Upper lobe of left lung (tissue), 6 donors: ENCODE results near the gene TAF4. TPM values are rescaled to one million over a fixed set of nuclear protein-coding genes. Genes with fewer than 3 reads are reported as not detected.
"Not testable (repeated sequence)": the region's sequence is repeated elsewhere in the genome, so short reads cannot be mapped to it uniquely, and the experiment has no call there.

Source experiments
- ATAC-seq, 2 donors: fragments of 200-7000 bp; cut with Tn5 transposase; one replicate each; pipeline ENCODE4 v1.9.1; 2022; ENCODE audit warnings: mild to moderate bottlenecking in 2 of 2, moderate library complexity in 2 of 2; ENCODE audit not compliant: low FRiP score in 2 of 2
- DNase-seq, 2 donors: peaks; one replicate each; pipeline ENCODE4 v3.0.0-alpha.2; 2019 to 2020
- H3K27ac ChIP-seq, 4 donors: fragments of 200-600 bp; sonication (generic); one replicate each; pipeline ENCODE4 v1.5.1; 2016 to 2019
- H3K27me3 ChIP-seq, 4 donors: fragments of 200-600 bp; sonication (generic); one replicate each; pipeline ENCODE4 v1.5.1; 2017 to 2019
- H3K36me3 ChIP-seq, 4 donors: fragments of 200-600 bp; sonication (generic); one replicate each; pipeline ENCODE4 v1.5.1; 2016 to 2019
- H3K4me1 ChIP-seq, 4 donors: fragments of 200-600 bp; sonication (generic); one replicate each; pipeline ENCODE4 v1.5.1; 2018 to 2019
- H3K4me3 ChIP-seq, 4 donors: fragments of 200-600 bp; sonication (generic); one replicate each; pipeline ENCODE4 v1.5.1; 2017 to 2019; ENCODE audit warnings: mild to moderate bottlenecking in 2 of 4, moderate library complexity in 1 of 4
- H3K9me3 ChIP-seq, 4 donors: fragments of 200-600 bp; sonication (generic); one replicate each; pipeline ENCODE4 v1.5.1; 2018 to 2019
- CTCF ChIP-seq, 6 experiments: fragments of 450-650 bp in 4 of 6; fragments of 200-600 bp in 2 of 6; sonication (generic) in 2 of 6; IDR thresholded peaks; one replicate each; pipeline ENCODE4 v1.5.1; 2016 to 2019; ENCODE audit warnings: antibody characterized with exemption in 6 of 6
- EP300 ChIP-seq, 4 donors: sonication (generic); formaldehyde crosslinking; IDR thresholded peaks; one replicate each; pipeline ENCODE4 v1.5.1; 2017; ENCODE audit warnings: antibody characterized with exemption in 4 of 4, control low read depth in 2 of 4
- POLR2A ChIP-seq, 4 donors: fragments of 450-650 bp; IDR thresholded peaks; one replicate each; pipeline ENCODE4 v1.5.1; 2016 to 2017; ENCODE audit warnings: antibody characterized with exemption in 4 of 4, mild to moderate bottlenecking in 2 of 4
- POLR2AphosphoS5 ChIP-seq, 2 donors: sonication (generic); formaldehyde crosslinking; IDR thresholded peaks; one replicate each; pipeline ENCODE4 v1.5.1; 2017; ENCODE audit warnings: antibody characterized with exemption in 2 of 2
- WGBS, 2 donors: methylation state at CpG; one replicate each; pipeline ENCODE4 v1.1.5; 2017 to 2018; 5-methylcytosine and 5-hydroxymethylcytosine counted together
- total RNA-seq, 6 donors: library from RNA; depleted of rRNA in 4 of 6; stranded (reverse); fragments of >200 nt in 4 of 6; gene quantifications; one replicate each; pipeline versions ENCODE4 v1.1.0 to v1.2.1, GENCODE V29; 2016 to 2021
- donor health status: DM: no; HTN: no; CAD: no; lungs with moderate emphysema.
- donor health status: DM: no; HTN: yes; CAD: no; lungs with severe emphysema.

Gene TAF4
- total RNA-seq, 6 donors from 2014 or later, result 13.0 to 44.0 (median 20.7) TPM

- H3K36me3 ChIP-seq, result peaks cover 9 to 53% (median 37%) of the 10 kb centered on the region in 4 donors
- DNase-seq, result no peak
- no peaks in the 10 kb centered on the region for H3K27me3 ChIP-seq
- 93 to 94% methylated on average over 26 to 27 of the region's 27 CpGs for WGBS, 2 donors
- no peak overlapping the region for H3K27ac ChIP-seq
- TF ChIP-seq POLR2A (IDR thresholded peaks at IDR 0.05) (no peak), POLR2AphosphoS5 (IDR thresholded peaks at IDR 0.05) (no peak), CTCF (IDR thresholded peaks at IDR 0.05) (no peak), EP300 (IDR thresholded peaks at IDR 0.05) (no peak)
- no peaks in the 10 kb centered on the region for H3K4me1 ChIP-seq
- no peaks in the 10 kb centered on the region for H3K9me3 ChIP-seq
- no peak for ATAC-seq
- H3K4me3 ChIP-seq, result no peak overlapping the region
Measured at GRCh38 chr20:61972636-61973508, 92.8 kb downstream of the TAF4 start.

- not testable (repeated sequence) for H3K27me3 ChIP-seq, H3K9me3 ChIP-seq, H3K4me1 ChIP-seq, H3K4me3 ChIP-seq, DNase-seq, ATAC-seq, H3K27ac ChIP-seq
- whole genome bisulfite sequencing, 2 donors, result 97 to 98% methylated on average over 13 of the region's 13 CpGs
- peaks cover 9 to 43% (median 34%) of the 10 kb centered on the region in 4 donors for H3K36me3 ChIP-seq
Measured at GRCh38 chr20:61971595-61971994, 94.1 kb downstream of the TAF4 start.

- H3K27ac ChIP-seq, result no peak overlapping the region
- no peak overlapping the region for H3K4me3 ChIP-seq
- no peak for ATAC-seq
- peaks cover 0 to 11% (median 2%) of the 10 kb centered on the region in 4 donors for H3K27me3 ChIP-seq
- no peak for DNase-seq
- H3K36me3 ChIP-seq, result peaks cover 9 to 31% (median 25%) of the 10 kb centered on the region in 4 donors
- H3K9me3 ChIP-seq, result no peaks in the 10 kb centered on the region
- H3K4me1 ChIP-seq, result peaks cover 0 to 8% (median 2%) of the 10 kb centered on the region in 4 donors
- TF ChIP-seq EP300 (IDR thresholded peaks at IDR 0.05) (no peak), POLR2AphosphoS5 (IDR thresholded peaks at IDR 0.05) (no peak), CTCF (IDR thresholded peaks at IDR 0.05) (no peak), POLR2A (IDR thresholded peaks at IDR 0.05) (no peak)
- WGBS, 2 donors, result 92 to 93% methylated on average over 13 to 14 of the region's 14 CpGs
Measured at GRCh38 chr20:61970357-61970756, 95.3 kb downstream of the TAF4 start.

- Histone ChIP-seq H3K9me3 (no peaks in the 10 kb centered on the region), H3K27me3 (peaks cover 0 to 17% (median 5%) of the 10 kb centered on the region in 4 donors), H3K27ac (no peak overlapping the region), H3K4me1 (peaks cover 0 to 10% (median 2%) of the 10 kb centered on the region in 4 donors), H3K4me3 (no peak overlapping the region), H3K36me3 (peaks cover 9 to 30% (median 24%) of the 10 kb centered on the region in 4 donors)
- TF ChIP-seq EP300 (IDR thresholded peaks at IDR 0.05) (no peak), POLR2A (IDR thresholded peaks at IDR 0.05) (no peak), POLR2AphosphoS5 (IDR thresholded peaks at IDR 0.05) (no peak), CTCF (IDR thresholded peaks at IDR 0.05) (no peak)
- DNase-seq, result no peak
- 88 to 98% methylated on average over 5 to 6 of the region's 27 CpGs for WGBS, 2 donors
- no peak for ATAC-seq
Measured at GRCh38 chr20:61969806-61970205, 95.9 kb downstream of the TAF4 start.

GRCh38 chr20:61968932-61969331 lies 96.7 kb downstream of the TAF4 start:
- Histone ChIP-seq H3K4me1 (peaks cover 0 to 10% (median 2%) of the 10 kb centered on the region in 4 donors), H3K36me3 (peaks cover 3 to 23% (median 17%) of the 10 kb centered on the region in 4 donors), H3K27ac (no peak overlapping the region), H3K4me3 (no peak overlapping the region), H3K27me3 (peaks cover 0 to 18% (median 7%) of the 10 kb centered on the region in 4 donors), H3K9me3 (no peaks in the 10 kb centered on the region)
- TF ChIP-seq POLR2A (IDR thresholded peaks at IDR 0.05) (no peak), EP300 (IDR thresholded peaks at IDR 0.05) (no peak), POLR2AphosphoS5 (IDR thresholded peaks at IDR 0.05) (no peak), CTCF (IDR thresholded peaks at IDR 0.05) (no peak)
- ATAC-seq (no peak), DNase-seq (no peak)
- 79 to 90% methylated on average over 7 to 11 of the region's 11 CpGs for WGBS, 2 donors
